Hepatocyte (in vitro differentiated cells): Measurements from ENCODE around the gene PIK3R4. TPM values are rescaled to one million over a fixed set of nuclear protein-coding genes. Genes with fewer than 3 reads are reported as not detected.

Experiments used
- DNase-seq: peaks from one replicate; pipeline ENCODE4 v3.0.0-alpha.2; 2016; ENCODE audit warnings: low spot score
- H2AFZ ChIP-seq: fragments of 200-600 bp; sonication (generic); 2 replicates; pipeline ENCODE4 v1.6.0; 2016; ENCODE audit warnings: antibody characterized with exemption, mild to moderate bottlenecking
- H3K27ac ChIP-seq: fragments of 200-600 bp; sonication (generic); 2 replicates; pipeline ENCODE4 v1.5.1; 2016; ENCODE audit warnings: mild to moderate bottlenecking
- H3K27me3 ChIP-seq: fragments of 200-600 bp; sonication (generic); 2 replicates; pipeline ENCODE4 v1.6.1; 2016
- H3K36me3 ChIP-seq: fragments of 200-600 bp; sonication (generic); replicated peaks from 2 replicates; pipeline ENCODE4 v1.5.1; 2016; ENCODE audit warnings: low read depth; ENCODE audit not compliant: insufficient read depth
- H3K4me1 ChIP-seq: fragments of 200-600 bp; sonication (generic); 2 replicates; pipeline ENCODE4 v1.5.1; 2016; ENCODE audit warnings: mild to moderate bottlenecking, moderate library complexity; ENCODE audit not compliant: insufficient read depth
- H3K4me2 ChIP-seq: fragments of 200-600 bp; sonication (generic); 2 replicates; pipeline ENCODE4 v1.6.0; 2016
- H3K4me3 ChIP-seq: fragments of 200-600 bp; sonication (generic); 2 replicates; pipeline ENCODE4 v1.5.1; 2016; ENCODE audit warnings: mild to moderate bottlenecking
- H3K79me2 ChIP-seq: fragments of 200-600 bp; sonication (generic); 2 replicates; pipeline ENCODE4 v1.6.0; 2017; ENCODE audit warnings: mild to moderate bottlenecking
- H3K9me2 ChIP-seq: fragments of 200-600 bp; sonication (generic); replicated peaks from 2 replicates; pipeline ENCODE4 v1.6.0; 2017; ENCODE audit warnings: mild to moderate bottlenecking; ENCODE audit not compliant: insufficient read depth
- H3K9me3 ChIP-seq: fragments of 200-600 bp; sonication (generic); 2 replicates; pipeline ENCODE4 v1.5.1; 2016; ENCODE audit warnings: low read depth, mild to moderate bottlenecking
- H4K20me1 ChIP-seq: fragments of 200-600 bp; sonication (generic); 2 replicates; pipeline ENCODE4 v1.6.0; 2016; ENCODE audit warnings: mild to moderate bottlenecking; ENCODE audit not compliant: insufficient read depth, poor library complexity, severe bottlenecking
- EZH2 ChIP-seq: fragments of 200-600 bp; sonication (generic); IDR thresholded peaks from 2 replicates; pipeline ENCODE4 v1.6.1; 2016; ENCODE audit warnings: antibody characterized with exemption, mild to moderate bottlenecking, borderline replicate concordance
- EZH2phosphoT487 ChIP-seq: fragments of 200-600 bp; sonication (generic); IDR thresholded peaks from one replicate; pipeline ENCODE4 v1.6.1; 2018; ENCODE audit warnings: antibody characterized with exemption, mild to moderate bottlenecking, low read depth, moderate library complexity; ENCODE audit not compliant: unreplicated experiment, severe bottlenecking
- WGBS: methylation state at CpG from one replicate; pipeline ENCODE4 v1.1.6; 2016; ENCODE audit warnings: low lambda C conversion rate; ENCODE audit errors: missing lambda C conversion rate; 5-methylcytosine and 5-hydroxymethylcytosine counted together
- polyA plus RNA-seq: library from polyadenylated mRNA; unstranded; fragments of >200 nt; fragmentation: Nextera tagmentation; extraction: Ambion mirVana; gene quantifications from 2 replicates; pipeline ENCODE4 v1.2.1, GENCODE V29; 2016
- total RNA-seq: library from RNA; depleted of rRNA; stranded (reverse); fragments of >200 nt; gene quantifications from 2 replicates; pipeline ENCODE4 v1.2.3, GENCODE V29; 2014
- TF ChIP-seq, protein P1 (sequence below): fragments of 200-600 bp; sonication (generic); IDR thresholded peaks from 2 replicates; pipeline ENCODE4 v1.5.1; 2016; ENCODE audit warnings: antibody characterized with exemption, mild to moderate bottlenecking; ENCODE audit not compliant: poor library complexity

The PIK3R4 gene
- total and polyA plus RNA-seq, 2 experiments from 2014 or later = 17.1 to 33.3 TPM

DNA sequence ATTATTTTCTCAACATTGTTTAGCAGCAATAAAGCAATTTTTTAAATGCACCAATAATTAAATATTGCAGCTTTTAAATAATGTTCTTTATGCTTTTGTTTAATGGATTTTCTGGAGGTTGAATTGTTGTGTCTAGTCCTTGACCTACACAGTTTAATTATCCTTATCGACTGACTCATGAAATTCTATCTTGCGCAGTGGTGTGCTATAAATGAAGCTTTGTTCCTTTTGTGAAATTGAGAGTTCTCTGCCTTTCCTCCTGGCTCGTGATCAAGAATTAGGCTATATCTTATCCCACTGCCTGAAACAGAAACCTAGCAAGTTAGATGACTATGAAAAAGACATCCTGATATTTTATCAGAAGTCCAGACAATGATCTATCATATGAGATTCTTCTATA is 37.0 kb upstream of the PIK3R4 start:
- TF ChIP-seq, protein P1, sequence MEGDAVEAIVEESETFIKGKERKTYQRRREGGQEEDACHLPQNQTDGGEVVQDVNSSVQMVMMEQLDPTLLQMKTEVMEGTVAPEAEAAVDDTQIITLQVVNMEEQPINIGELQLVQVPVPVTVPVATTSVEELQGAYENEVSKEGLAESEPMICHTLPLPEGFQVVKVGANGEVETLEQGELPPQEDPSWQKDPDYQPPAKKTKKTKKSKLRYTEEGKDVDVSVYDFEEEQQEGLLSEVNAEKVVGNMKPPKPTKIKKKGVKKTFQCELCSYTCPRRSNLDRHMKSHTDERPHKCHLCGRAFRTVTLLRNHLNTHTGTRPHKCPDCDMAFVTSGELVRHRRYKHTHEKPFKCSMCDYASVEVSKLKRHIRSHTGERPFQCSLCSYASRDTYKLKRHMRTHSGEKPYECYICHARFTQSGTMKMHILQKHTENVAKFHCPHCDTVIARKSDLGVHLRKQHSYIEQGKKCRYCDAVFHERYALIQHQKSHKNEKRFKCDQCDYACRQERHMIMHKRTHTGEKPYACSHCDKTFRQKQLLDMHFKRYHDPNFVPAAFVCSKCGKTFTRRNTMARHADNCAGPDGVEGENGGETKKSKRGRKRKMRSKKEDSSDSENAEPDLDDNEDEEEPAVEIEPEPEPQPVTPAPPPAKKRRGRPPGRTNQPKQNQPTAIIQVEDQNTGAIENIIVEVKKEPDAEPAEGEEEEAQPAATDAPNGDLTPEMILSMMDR = no peak
- TF ChIP-seq EZH2phosphoT487 (no peak), EZH2 (no peak)

DNA sequence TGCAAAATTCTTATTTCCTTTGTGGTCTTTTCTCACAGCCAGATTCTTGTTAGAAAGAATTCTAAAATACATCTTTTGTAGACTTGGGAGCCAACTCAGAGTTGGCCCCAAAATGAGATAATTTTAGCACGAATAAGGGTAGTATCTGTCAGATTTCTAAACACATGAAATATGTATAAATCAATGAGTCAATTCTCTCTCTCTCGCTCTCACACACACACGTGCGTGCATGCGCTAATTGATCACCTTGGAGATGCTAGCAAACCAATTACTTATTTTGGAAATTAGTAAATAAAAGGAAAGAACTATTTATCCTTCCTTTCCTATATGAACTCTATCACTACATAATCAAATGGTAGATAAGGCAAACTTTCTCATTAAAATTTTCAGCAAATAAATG is 32.9 kb upstream of the PIK3R4 start:
- Histone ChIP-seq H3K27ac (no peak overlapping the region), H3K9me2 (no peaks in the 10 kb centered on the region), H3K79me2 (no peaks in the 10 kb centered on the region), H3K4me1 (no peaks in the 10 kb centered on the region), H2AFZ (no peak overlapping the region), H3K27me3 (peaks cover 5% of the 10 kb centered on the region), H4K20me1 (no peaks in the 10 kb centered on the region), H3K4me3 (no peak overlapping the region), H3K36me3 (no peaks in the 10 kb centered on the region), H3K9me3 (no peaks in the 10 kb centered on the region), H3K4me2 (no peak overlapping the region)
- TF ChIP-seq, protein P1 = no peak
- TF ChIP-seq EZH2 = no peak
- TF ChIP-seq EZH2phosphoT487 = no peak
- DNase-seq = no peak
- WGBS = 79% methylated on average over 5 of the region's 5 CpGs

More for the DNA sequence above, 37.0 kb upstream of the PIK3R4 start:
- Histone ChIP-seq H3K27me3 (peaks cover 5% of the 10 kb centered on the region), H3K36me3 (no peaks in the 10 kb centered on the region), H3K9me3 (no peaks in the 10 kb centered on the region), H3K4me1 (no peaks in the 10 kb centered on the region), H4K20me1 (no peaks in the 10 kb centered on the region), H2AFZ (no peak overlapping the region), H3K4me2 (no peak overlapping the region), H3K4me3 (no peak overlapping the region), H3K9me2 (no peaks in the 10 kb centered on the region), H3K79me2 (no peaks in the 10 kb centered on the region), H3K27ac (no peak overlapping the region)
- no peak for DNase-seq
- WGBS = 74% methylated on average over 3 of the region's 3 CpGs

DNA sequence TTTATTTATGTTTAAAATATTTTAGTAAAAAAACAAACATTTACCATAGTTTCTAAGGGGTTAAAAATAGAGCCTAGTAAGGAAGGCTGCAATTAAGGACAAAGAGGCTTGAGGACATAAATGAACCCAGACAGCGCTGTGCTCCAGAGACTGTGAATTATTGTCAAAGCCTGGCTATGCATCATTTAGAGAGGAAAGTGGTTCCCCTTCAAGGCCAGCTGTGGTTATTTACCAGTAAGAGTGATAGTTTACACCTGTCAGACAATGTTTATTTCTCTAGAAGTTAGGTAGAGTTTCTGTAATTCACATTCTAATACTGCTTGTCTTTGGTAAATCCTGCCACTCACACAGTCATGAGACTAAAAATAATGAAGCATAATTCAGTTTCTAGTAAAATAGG is 32.4 kb upstream of the PIK3R4 start:
- Histone ChIP-seq H3K27me3 (peaks cover 5% of the 10 kb centered on the region), H3K4me2 (no peak overlapping the region), H3K4me1 (no peaks in the 10 kb centered on the region), H3K4me3 (no peak overlapping the region), H2AFZ (no peak overlapping the region), H3K9me2 (no peaks in the 10 kb centered on the region), H3K36me3 (no peaks in the 10 kb centered on the region), H3K79me2 (no peaks in the 10 kb centered on the region), H3K9me3 (no peaks in the 10 kb centered on the region), H4K20me1 (no peaks in the 10 kb centered on the region), H3K27ac (no peak overlapping the region)
- DNase-seq = no peak
- TF ChIP-seq EZH2phosphoT487 (no peak), EZH2 (no peak)
- TF ChIP-seq, protein P1 = no peak
- WGBS = 50% methylated on average over 1 of the region's 1 CpG

DNA sequence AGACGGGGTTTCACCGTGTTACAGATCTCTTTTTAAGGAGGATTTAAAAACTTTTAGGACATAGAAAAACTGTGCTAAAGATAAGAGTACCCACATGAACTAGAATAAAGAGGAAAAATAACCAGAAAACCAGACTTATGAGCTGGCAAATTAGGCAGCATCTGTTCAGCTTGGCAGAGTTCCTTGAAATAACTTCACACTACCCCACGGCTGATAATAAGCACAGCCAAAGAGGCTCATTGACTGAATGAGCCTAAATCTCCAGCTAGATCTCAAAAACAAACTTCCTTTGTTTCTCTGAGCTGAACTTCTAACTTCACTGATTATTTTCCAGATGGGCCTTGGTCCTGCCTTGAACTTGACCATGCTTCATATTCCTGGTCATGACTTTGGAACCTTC is 26.7 kb upstream of the PIK3R4 start:
- no peak for TF ChIP-seq EZH2
- no peak for TF ChIP-seq EZH2phosphoT487
- TF ChIP-seq, protein P1 = no peak
- Histone ChIP-seq H3K27ac (no peak overlapping the region), H3K36me3 (no peaks in the 10 kb centered on the region)

More for the DNA sequence above, 26.7 kb upstream of the PIK3R4 start:
- Histone ChIP-seq H2AFZ (no peak overlapping the region), H3K9me3 (no peaks in the 10 kb centered on the region), H3K27me3 (no peaks in the 10 kb centered on the region), H4K20me1 (no peaks in the 10 kb centered on the region), H3K79me2 (no peaks in the 10 kb centered on the region), H3K4me3 (no peak overlapping the region), H3K9me2 (no peaks in the 10 kb centered on the region), H3K4me1 (no peaks in the 10 kb centered on the region), H3K4me2 (no peak overlapping the region)
- no peak for DNase-seq
- WGBS = 86% methylated on average over 3 of the region's 3 CpGs
